ENCODE data around the gene RALY. TPM values are rescaled to one million over a fixed set of nuclear protein-coding genes. Genes with fewer than 3 reads are reported as not detected.

Gene RALY
- total RNA-seq, 1 donor from 2014 or later, result 236 TPM

DNA sequence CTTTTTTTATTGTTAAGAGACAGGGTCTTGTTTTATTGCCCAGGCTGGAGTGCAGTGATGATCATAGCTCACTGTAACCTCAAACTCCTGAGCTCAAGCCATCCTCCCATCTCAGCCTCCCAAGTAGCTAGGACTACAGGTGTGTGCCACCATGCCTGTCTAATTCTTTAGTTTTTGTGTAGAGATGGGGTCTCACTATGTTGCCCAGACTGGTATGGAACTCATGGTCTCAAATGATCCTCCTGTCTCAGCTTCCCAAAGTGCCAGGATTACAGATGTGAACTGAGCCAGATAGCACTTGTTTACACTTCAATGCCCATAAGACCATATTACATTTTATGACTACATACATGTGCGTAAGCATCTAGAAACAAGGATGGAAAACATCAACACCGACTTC is 100.2 kb downstream of the RALY start:
- H3K27me3 Mint-ChIP-seq, result no peaks in the 10 kb centered on the region
- DNase-seq (ENCODE audit: low spot score, unreplicated experiment), result no peak
- H3K36me3 Mint-ChIP-seq (ENCODE audit: insufficient read depth), result peaks cover 65% of the 10 kb centered on the region
- no peak overlapping the region for H3K27ac Mint-ChIP-seq
- no peak overlapping the region for H3K4me3 Mint-ChIP-seq (ENCODE audit: low read depth)
- H3K4me1 Mint-ChIP-seq (ENCODE audit: low read depth), result no peaks in the 10 kb centered on the region
- H3K9me3 Mint-ChIP-seq (ENCODE audit: low read depth), result no peaks in the 10 kb centered on the region
- TF ChIP-seq, protein P1, sequence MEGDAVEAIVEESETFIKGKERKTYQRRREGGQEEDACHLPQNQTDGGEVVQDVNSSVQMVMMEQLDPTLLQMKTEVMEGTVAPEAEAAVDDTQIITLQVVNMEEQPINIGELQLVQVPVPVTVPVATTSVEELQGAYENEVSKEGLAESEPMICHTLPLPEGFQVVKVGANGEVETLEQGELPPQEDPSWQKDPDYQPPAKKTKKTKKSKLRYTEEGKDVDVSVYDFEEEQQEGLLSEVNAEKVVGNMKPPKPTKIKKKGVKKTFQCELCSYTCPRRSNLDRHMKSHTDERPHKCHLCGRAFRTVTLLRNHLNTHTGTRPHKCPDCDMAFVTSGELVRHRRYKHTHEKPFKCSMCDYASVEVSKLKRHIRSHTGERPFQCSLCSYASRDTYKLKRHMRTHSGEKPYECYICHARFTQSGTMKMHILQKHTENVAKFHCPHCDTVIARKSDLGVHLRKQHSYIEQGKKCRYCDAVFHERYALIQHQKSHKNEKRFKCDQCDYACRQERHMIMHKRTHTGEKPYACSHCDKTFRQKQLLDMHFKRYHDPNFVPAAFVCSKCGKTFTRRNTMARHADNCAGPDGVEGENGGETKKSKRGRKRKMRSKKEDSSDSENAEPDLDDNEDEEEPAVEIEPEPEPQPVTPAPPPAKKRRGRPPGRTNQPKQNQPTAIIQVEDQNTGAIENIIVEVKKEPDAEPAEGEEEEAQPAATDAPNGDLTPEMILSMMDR (IDR thresholded peaks at IDR 0.05; ENCODE audit: unreplicated experiment), result no peak

DNA sequence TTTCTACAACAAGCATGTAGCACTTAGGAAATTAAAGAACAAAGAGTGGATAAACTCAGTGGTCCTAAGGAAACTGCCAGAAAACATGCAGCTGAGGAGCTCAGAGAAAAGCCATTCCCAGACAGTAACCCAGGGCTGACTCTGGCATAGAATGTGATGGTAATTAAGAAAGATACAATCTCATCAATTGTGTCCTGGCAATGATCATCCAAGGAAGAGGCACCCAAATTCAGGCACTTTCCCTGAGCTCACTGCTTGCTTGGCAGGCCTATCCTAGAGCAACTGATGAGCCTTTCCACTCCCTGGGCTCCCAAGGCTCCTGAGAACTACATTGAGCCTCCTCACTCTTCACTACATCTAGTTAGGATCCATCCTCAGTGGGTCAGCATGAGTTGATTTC is 102.1 kb downstream of the RALY start:
- DNase-seq (ENCODE audit: low spot score, unreplicated experiment), result no peak
- Mint-ChIP-seq H3K27me3 (no peaks in the 10 kb centered on the region), H3K4me3 (ENCODE audit: low read depth) (no peak overlapping the region), H3K36me3 (ENCODE audit: insufficient read depth) (peaks cover 62% of the 10 kb centered on the region), H3K4me1 (ENCODE audit: low read depth) (peaks cover 2% of the 10 kb centered on the region), H3K27ac (no peak overlapping the region), H3K9me3 (ENCODE audit: low read depth) (no peaks in the 10 kb centered on the region)
- TF ChIP-seq, protein P1 (IDR thresholded peaks at IDR 0.05; ENCODE audit: unreplicated experiment), result no peak

DNA sequence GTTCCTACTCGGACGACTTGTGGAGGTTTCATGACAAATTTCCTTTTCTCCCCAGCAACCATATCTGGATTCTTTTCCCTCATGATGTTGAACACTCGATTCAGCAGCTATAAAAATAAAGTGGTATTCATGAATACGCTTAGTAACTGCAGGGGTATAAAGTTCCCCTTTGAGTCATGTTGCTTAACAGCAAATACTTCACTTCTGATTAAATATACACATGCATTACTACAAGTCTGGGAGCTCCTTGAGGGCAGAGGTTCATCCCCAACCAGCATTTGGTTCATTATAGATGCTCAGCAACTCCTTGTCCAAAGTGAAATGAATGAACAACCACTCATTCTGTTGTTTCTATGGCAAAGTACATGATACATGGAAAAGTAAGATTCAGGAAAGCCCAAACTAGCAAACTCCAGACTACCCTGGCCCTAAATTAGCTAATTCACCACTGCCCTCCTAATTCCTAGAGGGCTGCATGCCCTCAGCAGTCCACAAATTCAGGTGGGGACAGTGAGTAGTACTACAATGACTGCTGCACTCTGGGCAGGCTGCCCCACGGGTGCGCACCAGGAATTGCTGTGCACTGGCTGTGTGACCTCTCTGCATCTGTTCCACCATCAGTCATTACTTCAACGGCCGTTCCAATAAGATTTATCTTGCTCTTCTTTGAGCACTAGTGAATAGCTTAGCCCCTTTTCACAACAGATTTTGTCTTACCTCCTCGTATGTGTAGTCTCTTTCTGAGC is 103.2 kb downstream of the RALY start:
- H3K36me3 Mint-ChIP-seq (ENCODE audit: insufficient read depth), result peaks cover 63% of the 10 kb centered on the region
- H3K27ac Mint-ChIP-seq, result peak overlapping the region; percentile 57
- TF ChIP-seq, protein P1 (IDR thresholded peaks at IDR 0.05; ENCODE audit: unreplicated experiment), result no peak

DNA sequence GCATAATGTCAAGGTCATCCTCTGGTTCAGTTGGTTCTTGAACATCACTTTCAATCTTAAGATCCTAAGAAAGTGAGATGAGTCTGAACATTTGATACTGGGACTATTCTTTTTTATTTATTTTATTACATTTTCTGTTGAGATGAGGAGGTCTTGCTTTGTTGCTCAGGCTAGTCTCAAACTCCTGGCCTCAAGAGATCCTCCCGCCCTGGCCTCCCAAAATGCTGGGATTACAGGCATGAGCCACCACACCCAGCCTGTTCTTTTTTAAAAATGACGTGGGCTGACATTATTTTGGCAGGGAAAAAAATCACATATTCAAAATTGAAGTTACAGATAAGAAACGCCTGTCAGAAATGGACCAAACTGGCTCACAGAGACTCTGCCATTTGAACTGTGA is 104.9 kb downstream of the RALY start:
- no peak overlapping the region for H3K4me3 Mint-ChIP-seq (ENCODE audit: low read depth)
- peak overlapping the region; percentile 91 for H3K27ac Mint-ChIP-seq
- no peak for DNase-seq (ENCODE audit: low spot score, unreplicated experiment)
- H3K4me1 Mint-ChIP-seq (ENCODE audit: low read depth), result peaks cover 2% of the 10 kb centered on the region
- peaks cover 63% of the 10 kb centered on the region for H3K36me3 Mint-ChIP-seq (ENCODE audit: insufficient read depth)
- H3K9me3 Mint-ChIP-seq (ENCODE audit: low read depth), result no peaks in the 10 kb centered on the region
- TF ChIP-seq, protein P1 (IDR thresholded peaks at IDR 0.05; ENCODE audit: unreplicated experiment), result no peak
- H3K27me3 Mint-ChIP-seq, result no peaks in the 10 kb centered on the region

More for the DNA sequence above, 103.2 kb downstream of the RALY start:
- DNase-seq (ENCODE audit: low spot score, unreplicated experiment), result no peak
- Mint-ChIP-seq H3K27me3 (no peaks in the 10 kb centered on the region), H3K4me1 (ENCODE audit: low read depth) (peaks cover 2% of the 10 kb centered on the region), H3K9me3 (ENCODE audit: low read depth) (no peaks in the 10 kb centered on the region), H3K4me3 (ENCODE audit: low read depth) (no peak overlapping the region)

DNA sequence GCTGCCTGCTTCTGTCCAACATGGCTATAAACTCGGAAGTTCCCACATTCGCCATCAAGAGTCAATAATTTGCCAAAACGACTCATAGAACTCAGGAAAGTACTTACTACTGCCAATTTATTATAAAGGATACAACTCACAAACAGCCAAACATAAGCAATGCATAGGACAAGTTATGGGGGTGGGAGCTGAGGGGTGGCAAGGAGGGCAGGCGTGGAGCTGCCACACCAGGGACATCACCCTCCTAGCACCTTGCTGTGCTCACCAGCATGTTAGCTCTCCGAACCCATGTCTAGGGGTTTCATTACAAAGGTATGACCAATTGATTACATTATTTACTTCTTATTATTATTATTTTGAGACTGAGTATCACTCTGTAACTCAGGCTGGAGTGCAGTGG is 106.0 kb downstream of the RALY start:
- H3K4me1 Mint-ChIP-seq (ENCODE audit: low read depth), result peaks cover 2% of the 10 kb centered on the region
- H3K27me3 Mint-ChIP-seq, result no peaks in the 10 kb centered on the region
- H3K9me3 Mint-ChIP-seq (ENCODE audit: low read depth), result no peaks in the 10 kb centered on the region
- H3K4me3 Mint-ChIP-seq (ENCODE audit: low read depth), result no peak overlapping the region
- DNase-seq (ENCODE audit: low spot score, unreplicated experiment), result no peak
- H3K27ac Mint-ChIP-seq, result peak overlapping the region; percentile 25
- TF ChIP-seq, protein P1 (IDR thresholded peaks at IDR 0.05; ENCODE audit: unreplicated experiment), result no peak
- H3K36me3 Mint-ChIP-seq (ENCODE audit: insufficient read depth), result peaks cover 65% of the 10 kb centered on the region

Measured in progenitor cell of endocrine pancreas (in vitro differentiated cells).